NCI-H748 (cell line): ENCODE measurements around the gene ZNF662.
"Not testable (repeated sequence)": the region's sequence is repeated elsewhere in the genome, so short reads cannot be mapped to it uniquely, and the experiment has no call there.

Experiments
- DNase-seq: peaks from one replicate; lab custom pipeline; 2025; ENCODE audit not compliant: unreplicated experiment; lab: John Stamatoyannopoulos, UW

ZNF662 gene

DNA sequence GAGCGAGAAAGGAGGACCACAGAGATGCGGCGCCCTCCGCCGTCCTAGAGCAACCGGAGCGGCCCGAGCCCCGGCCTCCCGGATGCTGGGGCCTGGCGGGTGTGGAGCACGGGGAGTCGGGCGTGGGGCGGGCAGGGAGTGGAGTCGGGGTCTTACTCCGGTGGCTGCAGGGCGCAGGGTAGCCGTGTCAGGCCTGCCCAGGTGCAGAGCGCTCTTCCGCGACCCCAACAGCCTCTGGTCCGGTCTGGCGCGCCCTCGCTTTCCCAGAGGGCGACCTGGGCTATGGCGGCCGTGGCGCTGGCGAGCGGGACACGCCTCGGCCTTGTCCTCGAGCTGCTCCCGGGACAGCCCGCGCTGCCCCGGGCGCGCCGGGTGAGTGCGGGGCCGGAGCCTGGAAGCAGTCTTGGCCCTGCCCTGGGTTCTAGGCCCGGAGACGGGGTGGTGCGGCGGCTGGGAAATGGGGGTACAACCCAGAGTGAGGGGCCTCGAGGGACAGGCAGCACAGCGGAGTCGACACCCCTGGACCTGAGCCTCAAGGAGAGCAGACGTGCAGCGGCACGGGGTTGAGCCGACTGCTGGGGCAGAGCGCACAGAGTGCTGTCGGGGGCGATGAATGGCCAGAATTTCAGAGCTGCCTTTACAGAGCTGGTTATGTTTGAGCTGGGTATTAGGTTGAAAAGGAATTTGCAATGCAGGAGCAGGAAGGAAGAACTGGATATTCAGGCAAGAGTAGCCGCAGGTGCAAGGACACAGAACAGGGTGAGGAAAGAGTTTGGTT is at the start of gene ZNF662:
Gene ZNF662, plus strand, starts transcription at position 73 of the 778 bp plus-strand sequence. CDS start 1,973 bp downstream, outside the sequence.
- peak; percentile 66 for DNase-seq

DNA sequence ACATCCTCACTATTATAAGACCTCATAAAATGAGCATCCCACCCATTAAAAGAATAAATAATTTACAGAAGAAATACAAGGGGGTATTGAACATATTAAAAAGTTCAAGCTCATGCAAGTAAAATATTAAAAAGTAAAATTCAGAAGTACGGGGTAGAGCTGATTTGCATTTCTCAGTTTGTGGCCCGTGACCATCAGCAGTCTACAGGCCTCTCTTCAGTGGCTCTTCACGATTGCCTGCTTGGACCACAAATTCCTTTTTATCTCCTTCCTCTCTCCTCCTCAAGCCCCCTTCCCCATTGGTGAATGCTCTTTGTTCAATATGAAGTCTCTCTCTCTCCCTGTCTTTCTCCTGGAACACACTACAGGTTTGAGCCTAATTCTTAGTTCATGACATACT is 49.4 kb upstream of the ZNF662 start:
- no peak for DNase-seq

DNA sequence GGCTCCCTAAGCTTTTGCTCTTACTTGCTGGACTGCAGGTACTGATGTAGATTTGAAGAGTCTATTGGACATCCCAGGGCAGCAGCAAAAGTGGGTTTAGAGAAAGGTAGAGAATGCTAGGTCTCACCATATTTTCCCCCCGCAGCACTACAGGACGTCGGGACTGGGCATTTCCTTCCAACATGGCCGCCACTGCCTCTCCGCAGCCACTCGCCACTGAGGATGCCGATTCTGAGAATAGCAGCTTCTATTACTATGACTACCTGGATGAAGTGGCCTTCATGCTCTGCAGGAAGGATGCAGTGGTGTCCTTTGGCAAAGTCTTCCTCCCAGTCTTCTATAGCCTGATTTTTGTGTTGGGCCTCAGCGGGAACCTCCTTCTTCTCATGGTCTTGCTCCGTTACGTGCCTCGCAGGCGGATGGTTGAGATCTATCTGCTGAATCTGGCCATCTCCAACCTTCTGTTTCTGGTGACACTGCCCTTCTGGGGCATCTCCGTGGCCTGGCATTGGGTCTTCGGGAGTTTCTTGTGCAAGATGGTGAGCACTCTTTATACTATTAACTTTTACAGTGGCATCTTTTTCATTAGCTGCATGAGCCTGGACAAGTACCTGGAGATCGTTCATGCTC is 41.5 kb upstream of the ZNF662 start:
- no peak for DNase-seq

DNA sequence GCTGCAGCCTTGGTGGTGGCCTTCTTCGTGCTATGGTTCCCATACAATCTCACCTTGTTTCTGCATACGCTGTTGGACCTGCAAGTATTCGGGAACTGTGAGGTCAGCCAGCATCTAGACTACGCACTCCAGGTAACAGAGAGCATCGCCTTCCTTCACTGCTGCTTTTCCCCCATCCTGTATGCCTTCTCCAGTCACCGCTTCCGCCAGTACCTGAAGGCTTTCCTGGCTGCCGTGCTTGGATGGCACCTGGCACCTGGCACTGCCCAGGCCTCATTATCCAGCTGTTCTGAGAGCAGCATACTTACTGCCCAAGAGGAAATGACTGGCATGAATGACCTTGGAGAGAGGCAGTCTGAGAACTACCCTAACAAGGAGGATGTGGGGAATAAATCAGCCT is 40.7 kb upstream of the ZNF662 start:
- DNase-seq, result no peak

DNA sequence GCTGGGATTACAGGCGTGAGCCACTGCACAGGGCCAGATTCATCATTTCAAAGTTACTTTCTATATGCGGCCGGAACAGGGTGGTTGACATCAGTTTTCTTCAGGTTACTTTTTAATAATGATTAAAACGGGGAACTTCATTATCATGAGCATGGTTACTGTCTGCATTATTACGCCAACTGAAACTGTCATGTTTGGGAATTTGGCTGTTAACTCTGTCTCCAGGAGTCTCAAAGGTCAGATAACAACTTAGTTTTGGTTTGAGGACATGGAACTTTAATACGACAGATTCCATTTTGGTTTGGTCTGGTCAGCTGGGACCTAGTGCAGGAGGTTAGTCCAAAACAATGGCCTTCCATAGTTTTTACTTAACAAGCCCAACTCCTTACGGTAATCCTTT is 38.8 kb upstream of the ZNF662 start:
- no peak for DNase-seq

DNA sequence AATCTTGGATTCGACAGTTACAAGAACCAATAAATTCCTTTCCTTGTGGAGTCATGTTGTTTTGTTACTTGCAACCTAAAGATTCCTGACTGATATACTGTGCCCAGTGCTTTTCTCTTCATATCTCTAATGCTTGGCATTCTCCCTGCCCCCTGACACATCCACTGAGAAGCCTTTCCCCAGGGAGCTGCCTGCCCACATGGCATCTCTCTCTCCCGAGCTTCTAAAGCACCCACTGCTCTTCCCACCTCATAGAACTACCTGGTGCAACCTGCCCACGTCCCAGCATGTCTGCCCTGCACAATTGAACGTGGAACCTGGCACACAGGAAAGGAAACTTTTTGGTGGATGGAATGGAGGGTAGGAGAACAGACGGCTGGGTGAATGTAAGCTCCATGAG is 37.1 kb upstream of the ZNF662 start:
- no peak for DNase-seq

DNA sequence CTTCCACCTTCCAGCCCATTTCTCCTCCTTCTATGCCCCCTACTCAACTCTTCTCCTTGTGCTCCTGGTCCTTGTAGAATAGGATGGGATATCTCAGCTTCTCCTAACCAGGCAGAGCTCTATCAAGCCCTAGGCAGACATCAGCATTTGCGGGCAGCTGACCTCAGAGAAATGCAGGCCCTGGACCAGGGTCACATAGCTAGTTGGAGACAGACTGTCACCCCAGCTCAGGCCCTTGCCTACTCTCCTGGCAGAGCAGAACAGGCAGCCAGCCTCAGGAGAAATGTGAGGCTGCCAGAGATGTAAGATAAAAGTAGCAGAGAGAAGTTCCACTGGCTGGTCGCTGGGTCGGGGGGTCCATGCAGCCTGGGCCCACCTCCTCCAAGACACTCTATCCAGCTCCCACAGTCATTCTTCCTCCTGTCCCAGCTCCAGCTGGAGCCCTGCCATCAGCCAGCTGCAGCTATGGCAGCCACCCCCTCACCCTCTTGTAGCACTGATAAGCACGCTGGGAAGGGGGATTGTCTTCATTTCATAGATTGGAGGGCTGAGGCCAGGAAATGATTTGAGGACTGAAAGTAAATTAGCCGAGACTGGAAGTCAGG is 34.2 kb upstream of the ZNF662 start:
- no peak for DNase-seq

DNA sequence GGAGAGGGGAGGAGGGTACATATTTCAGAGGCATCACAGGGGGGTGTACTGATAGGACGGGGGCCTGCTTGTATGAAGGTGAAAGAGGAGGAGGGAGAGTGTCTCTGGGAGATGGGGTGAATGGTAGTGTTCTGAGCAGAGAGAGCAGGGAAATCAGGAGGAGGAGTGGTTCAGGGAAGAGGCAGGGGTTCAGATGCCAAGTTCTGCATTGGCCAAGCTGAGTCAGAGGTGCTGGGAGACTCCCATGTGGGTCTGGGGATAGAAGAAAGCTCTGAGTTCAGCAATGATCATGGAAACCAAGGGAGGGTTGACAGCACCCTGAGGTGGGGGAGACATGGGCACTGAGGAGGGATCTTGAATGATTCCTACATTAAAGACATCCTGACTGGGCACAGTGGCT is 33.2 kb upstream of the ZNF662 start:
- no peak for DNase-seq

DNA sequence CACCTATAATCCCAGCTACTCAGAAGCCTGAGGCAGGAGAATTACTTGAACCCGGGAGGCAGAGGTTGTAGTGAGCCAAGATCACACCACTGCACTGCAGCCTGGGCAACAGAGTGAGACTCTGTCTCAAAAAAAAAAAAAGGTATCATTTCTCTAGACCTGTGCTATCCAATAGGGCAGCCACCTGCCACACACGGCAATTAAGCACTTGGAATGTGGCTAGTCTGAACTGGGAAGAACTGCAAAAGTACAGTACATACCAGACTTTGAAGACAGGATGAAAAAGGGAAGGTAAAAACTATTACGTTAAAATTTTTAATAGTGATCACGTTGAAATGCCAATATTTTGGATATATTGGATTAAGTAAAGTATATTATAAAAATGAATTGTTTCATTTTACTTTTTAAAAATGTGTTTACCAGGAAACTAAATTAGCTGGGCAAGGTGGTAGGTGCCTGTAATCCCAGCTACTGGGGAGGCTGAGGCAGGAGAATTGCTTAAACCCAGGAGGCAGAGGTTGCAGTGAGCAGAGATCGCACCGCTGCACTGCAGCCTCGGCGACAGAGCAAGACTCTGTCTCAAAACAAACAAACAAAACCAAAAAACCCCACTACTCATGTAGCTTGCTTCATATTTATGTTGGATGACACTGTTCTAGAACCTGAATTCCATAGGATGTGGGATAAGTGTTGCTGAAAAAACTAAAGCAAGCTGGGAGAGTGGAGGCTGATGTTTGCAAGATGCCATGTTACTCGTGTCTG is 32.5 kb upstream of the ZNF662 start:
- no peak for DNase-seq

DNA sequence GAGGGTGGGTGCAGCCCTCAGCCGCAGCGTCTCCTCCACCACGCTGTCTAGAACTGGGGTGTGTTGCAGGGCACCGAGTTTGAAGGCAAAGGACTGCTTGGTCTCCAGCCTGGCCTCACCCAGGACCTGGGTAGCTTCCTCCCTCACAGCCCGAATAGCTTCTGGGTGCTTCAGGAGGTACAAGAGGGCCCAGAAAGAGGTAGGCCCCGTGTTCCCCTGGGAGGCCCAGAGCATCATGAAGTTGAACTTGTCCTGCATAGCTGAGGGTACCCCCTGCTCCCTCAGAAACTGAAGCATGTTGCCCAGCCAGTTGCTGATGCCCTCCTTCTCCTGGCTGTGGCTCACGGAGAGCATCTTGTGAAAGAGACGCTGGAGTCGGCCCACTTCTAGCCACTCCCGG is 31.2 kb upstream of the ZNF662 start:
- no peak for DNase-seq

DNA sequence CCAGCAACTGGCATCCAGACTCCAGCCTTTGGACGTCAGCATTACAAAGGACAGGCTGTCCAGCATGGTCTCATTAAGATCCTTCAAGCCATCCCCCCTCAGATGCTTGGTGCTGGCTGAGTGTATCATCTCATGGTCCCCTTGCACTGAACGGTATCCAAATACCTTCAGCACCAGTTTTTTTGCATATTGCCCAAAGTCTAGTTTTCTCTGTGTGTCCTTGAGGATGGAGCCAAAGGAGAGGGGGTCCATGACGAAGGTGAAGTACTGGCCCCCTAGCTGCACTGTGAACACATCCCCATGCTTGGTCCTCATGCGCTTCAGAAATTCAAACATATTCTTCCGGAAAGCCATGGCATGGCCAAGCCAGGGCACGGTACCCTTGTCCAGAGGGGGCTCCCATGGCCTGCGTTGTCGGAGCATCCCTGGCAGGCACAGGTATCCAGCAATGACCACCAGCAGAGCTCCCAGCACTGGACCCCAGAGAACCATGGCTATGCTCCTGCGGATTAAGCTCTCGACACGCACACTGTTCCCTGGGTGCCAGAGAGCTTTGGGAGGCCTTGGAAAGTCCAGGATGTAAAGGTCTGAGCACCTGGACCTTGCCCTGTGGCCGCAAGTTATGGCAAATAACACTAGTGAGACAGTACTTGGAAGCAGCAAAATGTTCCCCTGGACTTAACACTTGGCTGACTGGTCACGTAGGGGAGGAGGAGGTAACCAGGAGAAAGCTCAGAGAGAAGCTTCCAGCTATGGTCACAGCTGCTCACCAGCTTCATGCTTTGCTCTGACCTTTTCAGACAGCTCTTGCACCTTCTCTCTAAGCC is 30.4 kb upstream of the ZNF662 start, which contains the start of gene CYP8B1:
Gene CYP8B1, minus strand, starts transcription at position 555 of the 827 bp plus-strand sequence. Its CDS starts 63 bp downstream, at position 492.
- DNase-seq, result no peak

DNA sequence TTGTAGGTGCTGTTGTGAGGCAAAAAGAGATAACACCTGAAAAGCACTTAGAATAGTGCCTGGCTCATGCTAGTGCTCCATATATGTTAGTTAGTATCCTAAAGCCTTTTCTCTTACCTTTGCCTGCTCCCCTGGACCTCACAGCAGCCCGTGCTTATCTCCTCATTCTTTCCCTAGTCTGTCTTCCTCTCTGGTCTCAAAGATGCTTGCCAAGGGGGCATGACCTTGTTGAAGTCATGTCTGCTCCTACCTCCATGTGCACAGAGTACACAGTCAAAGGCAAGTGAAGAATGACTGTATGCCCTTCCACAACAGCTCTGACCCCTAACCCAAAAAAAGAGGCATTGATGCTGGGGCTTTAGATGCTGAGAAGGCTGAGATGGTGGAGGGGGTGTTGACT is 29.5 kb upstream of the ZNF662 start:
- DNase-seq, result no peak

DNA sequence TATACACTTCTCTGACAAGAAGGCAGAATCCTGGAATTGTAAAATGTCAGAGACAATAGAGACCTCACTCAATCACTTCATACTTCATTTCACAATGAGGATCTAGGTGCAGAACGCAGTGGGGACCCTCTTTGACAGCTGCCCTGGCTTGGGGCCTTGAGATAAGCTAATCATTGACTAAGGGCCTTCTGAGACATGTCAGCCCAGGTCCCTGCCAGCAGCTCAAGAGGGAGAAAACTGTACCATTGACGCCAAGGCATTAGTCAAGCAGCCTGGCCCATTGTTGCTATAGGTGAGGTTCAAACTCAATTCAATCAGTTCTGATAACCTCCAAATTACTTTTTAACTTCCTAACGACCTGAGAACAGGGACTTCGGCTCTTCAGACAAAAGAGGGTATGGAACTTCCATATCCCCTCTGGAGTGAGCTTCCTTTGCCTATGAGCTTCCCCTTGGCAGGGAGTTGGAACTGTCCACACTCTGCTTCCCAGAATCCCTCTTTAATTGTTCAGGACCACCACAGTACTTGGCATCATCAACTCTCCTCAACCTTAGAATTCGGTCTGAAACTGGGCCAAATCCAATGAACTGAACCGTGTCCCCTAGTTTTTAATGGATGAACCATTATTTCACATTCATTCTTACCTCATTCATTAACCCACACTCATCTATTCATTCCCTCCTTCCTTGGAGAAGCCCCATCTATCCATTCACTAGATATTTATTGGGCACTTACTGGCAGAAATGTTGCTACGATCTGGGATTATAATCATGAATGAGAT is 28.8 kb upstream of the ZNF662 start:
- DNase-seq, result no peak

DNA sequence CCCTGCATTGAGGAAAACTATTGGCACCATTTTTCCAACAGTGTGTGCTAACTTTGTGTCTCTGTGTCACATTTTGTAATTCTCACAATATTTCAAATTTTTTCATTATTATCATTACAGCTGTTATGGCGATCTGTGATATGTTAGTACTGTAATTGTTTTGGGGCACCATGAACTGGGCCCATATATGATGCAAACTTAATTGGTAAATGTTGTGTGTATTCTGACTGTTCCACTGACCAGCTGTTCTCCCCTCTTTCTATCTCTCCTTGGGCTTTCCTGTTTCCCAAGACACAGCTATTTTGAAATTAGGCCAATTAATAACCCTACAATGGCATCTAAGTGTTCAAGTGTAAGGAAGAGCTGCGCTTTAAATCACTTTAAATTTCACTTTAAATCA is 28.1 kb upstream of the ZNF662 start:
- no peak for DNase-seq

DNA sequence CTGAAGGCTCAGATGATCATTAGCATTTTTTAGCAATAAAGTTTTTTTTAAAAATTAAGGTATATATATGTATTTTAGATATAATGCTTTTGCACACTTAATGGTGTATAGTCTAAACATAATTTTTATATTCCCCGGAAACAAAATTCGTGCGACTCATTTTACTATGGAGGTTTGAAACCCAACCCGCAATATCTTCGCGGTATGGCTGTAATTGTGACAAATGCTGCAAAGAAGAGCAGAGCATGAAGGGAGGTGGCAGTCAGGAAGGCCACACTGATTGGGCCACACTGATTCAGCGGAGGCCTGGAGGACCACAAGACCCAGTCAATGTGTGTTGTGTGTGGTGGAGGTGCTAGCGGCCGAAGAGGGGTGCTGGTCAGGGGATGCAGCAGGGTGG is 25.8 kb upstream of the ZNF662 start:
- no peak for DNase-seq

DNA sequence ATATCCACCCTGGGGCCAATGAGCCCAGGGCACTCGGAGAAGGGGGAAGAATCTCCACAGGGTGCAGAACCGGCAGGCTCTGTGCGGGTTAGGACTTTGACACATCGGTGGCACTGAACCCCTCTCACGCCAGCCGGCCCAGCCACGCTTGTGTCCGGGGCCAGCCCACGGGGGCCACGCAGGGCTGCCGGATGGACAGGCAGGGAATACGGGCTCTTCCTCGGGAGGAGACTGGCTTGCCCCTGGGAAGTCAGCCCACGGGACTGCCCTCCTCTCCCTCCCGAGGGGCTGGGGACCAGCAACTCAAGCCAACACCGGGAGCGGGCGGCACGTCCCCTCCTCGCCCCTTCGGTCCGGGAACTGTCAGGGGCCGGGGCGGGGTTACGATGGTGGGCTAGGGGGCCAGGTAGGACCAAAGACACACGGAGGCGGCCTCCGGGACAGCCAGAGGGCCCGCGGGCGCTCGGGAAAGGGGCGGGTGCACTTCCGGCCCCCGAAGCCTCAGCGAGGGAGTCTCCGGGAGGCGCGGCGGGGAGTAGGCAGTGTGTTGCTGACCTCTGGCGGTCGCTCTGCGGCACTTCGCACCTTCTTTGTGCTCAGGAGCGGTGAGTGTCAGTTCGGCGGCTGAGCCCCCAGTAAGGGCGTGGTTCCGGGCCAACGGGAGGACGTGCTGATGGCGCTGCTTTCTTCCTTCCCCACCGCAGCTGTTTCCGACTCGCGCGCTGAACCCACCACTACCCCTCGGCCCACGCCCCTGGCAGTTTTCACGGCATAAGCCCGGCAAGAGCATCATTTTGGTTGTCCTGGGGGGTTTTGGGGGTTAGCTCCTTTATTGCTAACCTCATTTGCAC is 25.1 kb upstream of the ZNF662 start:
- DNase-seq, result peak; percentile 89

DNA sequence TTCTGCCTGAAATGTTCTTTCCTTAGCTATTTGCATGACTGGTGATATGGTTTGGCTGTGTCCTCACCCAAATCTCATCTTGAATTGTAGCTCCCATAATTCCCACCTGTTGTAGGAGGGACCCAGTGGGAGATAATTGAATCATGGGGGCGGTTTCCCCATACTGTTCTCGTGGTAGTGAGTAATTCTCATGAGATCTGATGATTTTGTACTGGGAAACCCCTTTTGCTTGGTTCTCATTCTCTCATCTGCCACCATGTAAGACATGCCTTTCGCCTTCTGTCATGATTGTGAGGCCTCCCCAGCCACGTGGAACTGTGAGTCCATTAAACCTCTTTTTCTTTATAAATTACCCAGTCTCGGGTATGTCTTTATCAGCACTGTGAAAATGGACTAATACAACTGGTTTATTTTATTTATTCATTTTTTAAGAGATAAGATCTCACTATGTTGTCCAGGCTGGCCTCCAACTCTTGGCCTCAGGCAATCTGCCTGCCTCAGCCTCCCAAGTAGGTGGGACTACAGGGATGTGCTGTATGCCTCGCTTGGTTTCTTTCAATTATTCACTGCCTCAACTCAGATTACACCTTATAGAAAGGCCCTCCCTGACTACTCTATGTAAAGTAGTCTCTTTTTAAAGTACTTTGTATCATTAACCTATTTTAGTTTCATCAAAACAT is 22.6 kb upstream of the ZNF662 start:
- not testable (repeated sequence) for DNase-seq

DNA sequence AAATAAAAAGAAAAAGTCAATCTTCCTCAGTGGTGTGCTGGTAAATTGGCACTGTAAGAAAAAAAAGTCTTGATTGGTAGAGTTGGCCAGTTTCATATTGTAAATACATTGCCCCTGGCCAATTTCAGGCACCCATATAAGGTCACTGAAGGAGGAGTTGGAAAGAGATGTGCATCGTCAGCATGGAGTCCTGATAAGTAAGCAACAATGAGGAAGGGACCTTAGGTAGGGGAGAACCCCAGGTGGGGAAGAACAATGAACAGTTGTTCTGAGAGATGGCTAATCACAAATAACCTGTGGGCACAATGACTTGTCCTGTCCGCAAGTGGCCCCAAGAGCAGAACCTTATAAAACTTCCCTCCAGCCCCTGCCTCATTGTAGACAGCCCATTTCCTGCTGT is 21.6 kb upstream of the ZNF662 start:
- no peak for DNase-seq
